ENCODE results near the gene SPSB1.

DNA sequence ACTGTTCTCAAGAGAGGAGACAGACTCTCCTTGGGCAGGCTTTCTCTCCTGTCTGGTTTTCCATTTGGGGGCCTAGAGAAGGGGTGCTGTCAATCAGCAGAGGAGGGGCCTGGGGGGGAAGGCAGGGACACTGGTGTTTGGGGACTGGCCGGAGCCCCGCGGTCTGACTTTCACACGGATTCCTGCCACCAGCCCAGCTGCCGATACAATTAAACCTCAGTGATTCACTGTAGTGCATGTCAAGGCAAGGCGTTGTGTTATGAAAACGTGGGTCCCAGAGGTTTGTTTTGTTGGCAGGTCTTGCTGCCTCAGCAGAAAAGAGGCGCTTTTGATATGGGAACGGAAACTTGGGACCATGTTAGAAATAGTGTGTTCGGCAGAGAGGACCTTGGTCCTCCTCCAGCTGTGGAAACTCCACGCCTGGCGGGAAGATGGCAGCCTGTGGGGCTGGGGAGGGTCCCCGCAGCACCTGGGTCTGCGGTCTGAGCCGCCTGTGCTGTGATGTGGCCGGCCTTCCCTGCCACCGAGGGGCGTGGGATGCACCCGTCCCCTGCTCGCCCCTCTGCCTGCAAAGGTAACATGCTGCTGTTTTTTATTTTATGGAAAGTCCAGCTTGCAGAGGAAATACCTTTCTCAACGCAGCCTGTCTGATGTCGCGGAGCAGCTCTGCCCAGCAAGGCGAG is 47.6 kb downstream of the SPSB1 start:
- TF ChIP-seq EZH2phosphoT487 (IDR thresholded peaks at IDR 0.05; ENCODE audit: unreplicated experiment) (no peak), POLR2AphosphoS5 (IDR thresholded peaks at IDR 0.05; ENCODE audit: low read depth) (no peak), EZH2 (IDR thresholded peaks at IDR 0.05; ENCODE audit: low read depth, unreplicated experiment) (no peak), ZNF114 (CRISPR knock-in tag; IDR thresholded peaks at IDR 0.05) (no peak), JUNB (IDR thresholded peaks at IDR 0.05; ENCODE audit: unreplicated experiment) (no peak), CREB1 (CRISPR knock-in tag; IDR thresholded peaks at IDR 0.05; ENCODE audit: low read depth) (no peak), ZNF331 (CRISPR knock-in tag; IDR thresholded peaks at IDR 0.05; ENCODE audit: low read depth) (no peak), STAT1 (IDR thresholded peaks at IDR 0.05; ENCODE audit: unreplicated experiment) (no peak)
- TF ChIP-seq, protein P1, sequence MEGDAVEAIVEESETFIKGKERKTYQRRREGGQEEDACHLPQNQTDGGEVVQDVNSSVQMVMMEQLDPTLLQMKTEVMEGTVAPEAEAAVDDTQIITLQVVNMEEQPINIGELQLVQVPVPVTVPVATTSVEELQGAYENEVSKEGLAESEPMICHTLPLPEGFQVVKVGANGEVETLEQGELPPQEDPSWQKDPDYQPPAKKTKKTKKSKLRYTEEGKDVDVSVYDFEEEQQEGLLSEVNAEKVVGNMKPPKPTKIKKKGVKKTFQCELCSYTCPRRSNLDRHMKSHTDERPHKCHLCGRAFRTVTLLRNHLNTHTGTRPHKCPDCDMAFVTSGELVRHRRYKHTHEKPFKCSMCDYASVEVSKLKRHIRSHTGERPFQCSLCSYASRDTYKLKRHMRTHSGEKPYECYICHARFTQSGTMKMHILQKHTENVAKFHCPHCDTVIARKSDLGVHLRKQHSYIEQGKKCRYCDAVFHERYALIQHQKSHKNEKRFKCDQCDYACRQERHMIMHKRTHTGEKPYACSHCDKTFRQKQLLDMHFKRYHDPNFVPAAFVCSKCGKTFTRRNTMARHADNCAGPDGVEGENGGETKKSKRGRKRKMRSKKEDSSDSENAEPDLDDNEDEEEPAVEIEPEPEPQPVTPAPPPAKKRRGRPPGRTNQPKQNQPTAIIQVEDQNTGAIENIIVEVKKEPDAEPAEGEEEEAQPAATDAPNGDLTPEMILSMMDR (conservative IDR thresholded peaks at IDR 0.05; ENCODE audit: low read depth in 2 of 2) = no peak
- TF ChIP-seq, protein P2, sequence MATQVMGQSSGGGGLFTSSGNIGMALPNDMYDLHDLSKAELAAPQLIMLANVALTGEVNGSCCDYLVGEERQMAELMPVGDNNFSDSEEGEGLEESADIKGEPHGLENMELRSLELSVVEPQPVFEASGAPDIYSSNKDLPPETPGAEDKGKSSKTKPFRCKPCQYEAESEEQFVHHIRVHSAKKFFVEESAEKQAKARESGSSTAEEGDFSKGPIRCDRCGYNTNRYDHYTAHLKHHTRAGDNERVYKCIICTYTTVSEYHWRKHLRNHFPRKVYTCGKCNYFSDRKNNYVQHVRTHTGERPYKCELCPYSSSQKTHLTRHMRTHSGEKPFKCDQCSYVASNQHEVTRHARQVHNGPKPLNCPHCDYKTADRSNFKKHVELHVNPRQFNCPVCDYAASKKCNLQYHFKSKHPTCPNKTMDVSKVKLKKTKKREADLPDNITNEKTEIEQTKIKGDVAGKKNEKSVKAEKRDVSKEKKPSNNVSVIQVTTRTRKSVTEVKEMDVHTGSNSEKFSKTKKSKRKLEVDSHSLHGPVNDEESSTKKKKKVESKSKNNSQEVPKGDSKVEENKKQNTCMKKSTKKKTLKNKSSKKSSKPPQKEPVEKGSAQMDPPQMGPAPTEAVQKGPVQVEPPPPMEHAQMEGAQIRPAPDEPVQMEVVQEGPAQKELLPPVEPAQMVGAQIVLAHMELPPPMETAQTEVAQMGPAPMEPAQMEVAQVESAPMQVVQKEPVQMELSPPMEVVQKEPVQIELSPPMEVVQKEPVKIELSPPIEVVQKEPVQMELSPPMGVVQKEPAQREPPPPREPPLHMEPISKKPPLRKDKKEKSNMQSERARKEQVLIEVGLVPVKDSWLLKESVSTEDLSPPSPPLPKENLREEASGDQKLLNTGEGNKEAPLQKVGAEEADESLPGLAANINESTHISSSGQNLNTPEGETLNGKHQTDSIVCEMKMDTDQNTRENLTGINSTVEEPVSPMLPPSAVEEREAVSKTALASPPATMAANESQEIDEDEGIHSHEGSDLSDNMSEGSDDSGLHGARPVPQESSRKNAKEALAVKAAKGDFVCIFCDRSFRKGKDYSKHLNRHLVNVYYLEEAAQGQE (IDR thresholded peaks at IDR 0.05; ENCODE audit: unreplicated experiment) = no peak
- TF ChIP-seq, protein P3, sequence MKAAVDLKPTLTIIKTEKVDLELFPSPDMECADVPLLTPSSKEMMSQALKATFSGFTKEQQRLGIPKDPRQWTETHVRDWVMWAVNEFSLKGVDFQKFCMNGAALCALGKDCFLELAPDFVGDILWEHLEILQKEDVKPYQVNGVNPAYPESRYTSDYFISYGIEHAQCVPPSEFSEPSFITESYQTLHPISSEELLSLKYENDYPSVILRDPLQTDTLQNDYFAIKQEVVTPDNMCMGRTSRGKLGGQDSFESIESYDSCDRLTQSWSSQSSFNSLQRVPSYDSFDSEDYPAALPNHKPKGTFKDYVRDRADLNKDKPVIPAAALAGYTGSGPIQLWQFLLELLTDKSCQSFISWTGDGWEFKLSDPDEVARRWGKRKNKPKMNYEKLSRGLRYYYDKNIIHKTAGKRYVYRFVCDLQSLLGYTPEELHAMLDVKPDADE (IDR thresholded peaks at IDR 0.05) = no peak

All from GM23338 (cell line).